Epithelial cell of proximal tubule (primary cell): ENCODE measurements around the gene ABHD10. TPM values are rescaled to one million over a fixed set of nuclear protein-coding genes. Genes with fewer than 3 reads are reported as not detected.

Experiments used
- DNase-seq: peaks from one replicate; pipeline ENCODE4 v3.0.0-alpha.2; 2011; ENCODE audit warnings: low read depth
- H3K4me3 ChIP-seq: 2 replicates; pipeline ENCODE4 v1.5.1; 2011; ENCODE audit warnings: low read depth, mild to moderate bottlenecking, low read length
- CTCF ChIP-seq: conservative IDR thresholded peaks from 2 replicates; pipeline ENCODE4 v1.5.1; 2012; ENCODE audit warnings: low read depth, mild to moderate bottlenecking, low read length
- total RNA-seq: library from RNA; depleted of rRNA; stranded (reverse); fragments of >200 nt; gene quantifications from 2 replicates; pipeline ENCODE4 v1.2.3, GENCODE V29; 2015

ABHD10 gene
- total RNA-seq, 1 donor from 2014 or later: 18.2 TPM

GRCh38 chr3:112038863-112039262, 60.0 kb downstream of the ABHD10 start:
- H3K4me3 ChIP-seq: no peak overlapping the region
- no peak for DNase-seq
- TF ChIP-seq CTCF: no peak

GRCh38 chr3:112041321-112041720, 62.5 kb downstream of the ABHD10 start:
- TF ChIP-seq CTCF: no peak
- no peak for DNase-seq

DNA sequence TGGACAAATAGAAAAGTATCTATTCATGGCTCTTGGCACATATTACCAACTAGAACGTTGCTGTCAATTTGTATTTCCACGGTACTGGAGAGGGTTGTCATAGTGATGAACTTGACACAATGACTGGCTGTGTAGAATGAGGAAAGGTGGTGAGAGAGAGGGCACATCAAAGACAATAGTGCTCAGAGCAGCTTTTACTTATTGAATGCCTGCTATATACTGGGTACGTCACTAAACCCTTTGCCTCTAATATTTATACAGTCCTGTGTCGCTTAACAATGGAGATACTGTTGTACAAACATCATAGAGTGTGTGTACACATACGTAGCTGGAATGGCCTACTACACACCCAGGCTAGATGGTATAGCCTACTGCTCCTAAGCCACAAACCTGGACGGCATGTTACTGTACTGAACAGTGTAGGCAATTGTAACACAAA, 64.0 kb downstream of the ABHD10 start:
- H3K4me3 ChIP-seq: no peak overlapping the region
- no peak for DNase-seq
- TF ChIP-seq CTCF: no peak

More at GRCh38 chr3:112041321-112041720, 62.5 kb downstream of the ABHD10 start:
- H3K4me3 ChIP-seq: no peak overlapping the region

Other genes starting within 250 kb of the ABHD10 start
- gene PHLDB2, start 119.8 kb upstream of the ABHD10 start, total RNA-seq: 36.9 and 37.5 TPM in 2 replicates
- 5.7 and 10.0 TPM in 2 replicates for gene TAGLN3, start 19.9 kb downstream of the ABHD10 start, total RNA-seq
- not detected in 2 replicates for gene TMPRSS7, start 55.7 kb downstream of the ABHD10 start, total RNA-seq
- gene C3orf52, start 107.4 kb downstream of the ABHD10 start, total RNA-seq: 33.6 and 55.1 TPM in 2 replicates
- gene GCSAM, start 154.2 kb downstream of the ABHD10 start, total RNA-seq: not detected in 2 replicates